Endothelial cell (in vitro differentiated cells): ENCODE measurements around the gene IPO13. TPM values are rescaled to one million over a fixed set of nuclear protein-coding genes. Genes with fewer than 3 reads are reported as not detected.

Source experiments
- DNase-seq: peaks from one replicate; pipeline ENCODE4 v3.0.0; 2021; ENCODE audit warnings: low spot score
- H3K27ac Mint-ChIP-seq: one replicate; pipeline ENCODE4 v1.8.0; 2021; ENCODE audit warnings: mixed read lengths, inconsistent platforms; ENCODE audit not compliant: unreplicated experiment
- H3K27me3 Mint-ChIP-seq: one replicate; pipeline ENCODE4 v1.8.0; 2021; ENCODE audit warnings: mild to moderate bottlenecking, moderate library complexity, mixed read lengths, inconsistent platforms; ENCODE audit not compliant: unreplicated experiment
- H3K36me3 Mint-ChIP-seq: one replicate; pipeline ENCODE4 v1.8.0; 2021; ENCODE audit warnings: mild to moderate bottlenecking, low read depth, mixed read lengths, inconsistent platforms; ENCODE audit not compliant: unreplicated experiment
- H3K4me1 Mint-ChIP-seq: one replicate; pipeline ENCODE4 v1.8.0; 2021; ENCODE audit warnings: mild to moderate bottlenecking, mixed read lengths, inconsistent platforms; ENCODE audit not compliant: unreplicated experiment
- H3K4me3 Mint-ChIP-seq: one replicate; pipeline ENCODE4 v1.8.0; 2021; ENCODE audit warnings: mild to moderate bottlenecking, mixed read lengths, inconsistent platforms; ENCODE audit not compliant: unreplicated experiment
- H3K9me3 Mint-ChIP-seq: one replicate; pipeline ENCODE4 v1.8.0; 2021; ENCODE audit warnings: mixed read lengths, inconsistent platforms; ENCODE audit not compliant: unreplicated experiment
- CTCF ChIP-seq: fragments of 200-600 bp; sonication (generic); IDR thresholded peaks from one replicate; pipeline ENCODE4 v1.5.0; 2021; ENCODE audit warnings: antibody characterized with exemption; ENCODE audit not compliant: unreplicated experiment
- total RNA-seq: library from RNA; stranded (reverse); fragmentation: NEBNext Ultra II Directional; extraction: Animal tissue kit (Norgen Biotek cat#: 25700); gene quantifications from one replicate; pipeline ENCODE4 v1.2.1, GENCODE V29; 2021; ENCODE audit not compliant: unreplicated experiment

IPO13 gene
- total RNA-seq, 1 donor from 2014 or later = 31.5 TPM

GRCh38 chr1:44012404-44012803 lies 65.7 kb downstream of the IPO13 start:
- Mint-ChIP-seq H3K27ac (no peak overlapping the region), H3K36me3 (no peaks in the 10 kb centered on the region), H3K4me3 (no peak overlapping the region), H3K9me3 (no peaks in the 10 kb centered on the region), H3K27me3 (peaks cover 5% of the 10 kb centered on the region), H3K4me1 (no peaks in the 10 kb centered on the region)
- no peak for TF ChIP-seq CTCF
- no peak for DNase-seq

GRCh38 chr1:44012941-44013609 lies 66.3 kb downstream of the IPO13 start:
- no peak for DNase-seq
- peaks cover 5% of the 10 kb centered on the region for H3K27me3 Mint-ChIP-seq
- H3K27ac Mint-ChIP-seq = no peak overlapping the region
- H3K36me3 Mint-ChIP-seq = no peaks in the 10 kb centered on the region
- H3K9me3 Mint-ChIP-seq = no peaks in the 10 kb centered on the region
- H3K4me1 Mint-ChIP-seq = no peaks in the 10 kb centered on the region
- H3K4me3 Mint-ChIP-seq = no peak overlapping the region
- TF ChIP-seq CTCF = no peak

- H3K27me3 Mint-ChIP-seq = peaks cover 5% of the 10 kb centered on the region
- no peak for TF ChIP-seq CTCF
- no peak overlapping the region for H3K4me3 Mint-ChIP-seq
- H3K27ac Mint-ChIP-seq = no peak overlapping the region
- no peaks in the 10 kb centered on the region for H3K36me3 Mint-ChIP-seq
- no peak for DNase-seq
- H3K4me1 Mint-ChIP-seq = no peaks in the 10 kb centered on the region
- H3K9me3 Mint-ChIP-seq = no peaks in the 10 kb centered on the region
These were observed 67.2 kb downstream of the IPO13 start for GRCh38 chr1:44013949-44014348.

- no peak for DNase-seq
- no peaks in the 10 kb centered on the region for H3K4me1 Mint-ChIP-seq
- no peak overlapping the region for H3K27ac Mint-ChIP-seq
- no peaks in the 10 kb centered on the region for H3K9me3 Mint-ChIP-seq
- no peaks in the 10 kb centered on the region for H3K36me3 Mint-ChIP-seq
- H3K27me3 Mint-ChIP-seq = peaks cover 5% of the 10 kb centered on the region
- no peak for TF ChIP-seq CTCF
- H3K4me3 Mint-ChIP-seq = no peak overlapping the region
These were observed 67.8 kb downstream of the IPO13 start for GRCh38 chr1:44014365-44015104.

- H3K36me3 Mint-ChIP-seq = no peaks in the 10 kb centered on the region
- H3K9me3 Mint-ChIP-seq = no peaks in the 10 kb centered on the region
- peaks cover 5% of the 10 kb centered on the region for H3K27me3 Mint-ChIP-seq
These were observed 68.5 kb downstream of the IPO13 start for GRCh38 chr1:44015206-44015605.

More at GRCh38 chr1:44015206-44015605, 68.5 kb downstream of the IPO13 start:
- Mint-ChIP-seq H3K4me1 (peaks cover 4% of the 10 kb centered on the region), H3K27ac (no peak overlapping the region), H3K4me3 (no peak overlapping the region)
- no peak for DNase-seq
- no peak for TF ChIP-seq CTCF
